ENCODE data around the gene ADCY2.

DNA sequence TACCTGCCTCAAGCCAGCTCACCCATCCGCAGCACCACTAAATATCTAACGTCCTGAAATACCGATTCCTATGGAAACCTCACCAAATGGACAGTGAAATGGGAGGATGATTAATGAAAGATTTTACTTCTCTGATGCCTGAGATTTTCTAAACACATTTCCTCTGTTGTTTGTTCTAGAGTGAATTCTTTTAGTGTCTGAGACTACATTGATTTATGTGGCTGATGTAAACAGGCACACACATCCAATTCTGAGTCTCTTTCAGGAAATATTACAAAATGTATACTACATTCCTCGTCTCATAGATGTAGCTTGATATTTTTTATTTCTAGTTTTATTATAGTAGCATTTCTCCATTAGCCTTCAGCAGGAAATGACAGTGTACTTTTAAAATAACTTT is 20.5 kb upstream of the ADCY2 start:
- TF ChIP-seq CTCF (IDR thresholded peaks at IDR 0.05; ENCODE audit: insufficient read depth, low read length) = no peak
- no peak for TF ChIP-seq POLR2AphosphoS5 (IDR thresholded peaks at IDR 0.05; ENCODE audit: low read depth)
- TF ChIP-seq, protein P1, sequence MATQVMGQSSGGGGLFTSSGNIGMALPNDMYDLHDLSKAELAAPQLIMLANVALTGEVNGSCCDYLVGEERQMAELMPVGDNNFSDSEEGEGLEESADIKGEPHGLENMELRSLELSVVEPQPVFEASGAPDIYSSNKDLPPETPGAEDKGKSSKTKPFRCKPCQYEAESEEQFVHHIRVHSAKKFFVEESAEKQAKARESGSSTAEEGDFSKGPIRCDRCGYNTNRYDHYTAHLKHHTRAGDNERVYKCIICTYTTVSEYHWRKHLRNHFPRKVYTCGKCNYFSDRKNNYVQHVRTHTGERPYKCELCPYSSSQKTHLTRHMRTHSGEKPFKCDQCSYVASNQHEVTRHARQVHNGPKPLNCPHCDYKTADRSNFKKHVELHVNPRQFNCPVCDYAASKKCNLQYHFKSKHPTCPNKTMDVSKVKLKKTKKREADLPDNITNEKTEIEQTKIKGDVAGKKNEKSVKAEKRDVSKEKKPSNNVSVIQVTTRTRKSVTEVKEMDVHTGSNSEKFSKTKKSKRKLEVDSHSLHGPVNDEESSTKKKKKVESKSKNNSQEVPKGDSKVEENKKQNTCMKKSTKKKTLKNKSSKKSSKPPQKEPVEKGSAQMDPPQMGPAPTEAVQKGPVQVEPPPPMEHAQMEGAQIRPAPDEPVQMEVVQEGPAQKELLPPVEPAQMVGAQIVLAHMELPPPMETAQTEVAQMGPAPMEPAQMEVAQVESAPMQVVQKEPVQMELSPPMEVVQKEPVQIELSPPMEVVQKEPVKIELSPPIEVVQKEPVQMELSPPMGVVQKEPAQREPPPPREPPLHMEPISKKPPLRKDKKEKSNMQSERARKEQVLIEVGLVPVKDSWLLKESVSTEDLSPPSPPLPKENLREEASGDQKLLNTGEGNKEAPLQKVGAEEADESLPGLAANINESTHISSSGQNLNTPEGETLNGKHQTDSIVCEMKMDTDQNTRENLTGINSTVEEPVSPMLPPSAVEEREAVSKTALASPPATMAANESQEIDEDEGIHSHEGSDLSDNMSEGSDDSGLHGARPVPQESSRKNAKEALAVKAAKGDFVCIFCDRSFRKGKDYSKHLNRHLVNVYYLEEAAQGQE (IDR thresholded peaks at IDR 0.05; ENCODE audit: insufficient replicate concordance, low read depth) = no peak

Measured in HL-60 (cell line).